Measurements from ENCODE around the gene GOLGA2. TPM values are rescaled to one million over a fixed set of nuclear protein-coding genes. Genes with fewer than 3 reads are reported as not detected.

GOLGA2 gene
- total and polyA plus RNA-seq, 2 of the 4 experiments (the other 2 are of a cell fraction), result 118 to 146 TPM

DNA sequence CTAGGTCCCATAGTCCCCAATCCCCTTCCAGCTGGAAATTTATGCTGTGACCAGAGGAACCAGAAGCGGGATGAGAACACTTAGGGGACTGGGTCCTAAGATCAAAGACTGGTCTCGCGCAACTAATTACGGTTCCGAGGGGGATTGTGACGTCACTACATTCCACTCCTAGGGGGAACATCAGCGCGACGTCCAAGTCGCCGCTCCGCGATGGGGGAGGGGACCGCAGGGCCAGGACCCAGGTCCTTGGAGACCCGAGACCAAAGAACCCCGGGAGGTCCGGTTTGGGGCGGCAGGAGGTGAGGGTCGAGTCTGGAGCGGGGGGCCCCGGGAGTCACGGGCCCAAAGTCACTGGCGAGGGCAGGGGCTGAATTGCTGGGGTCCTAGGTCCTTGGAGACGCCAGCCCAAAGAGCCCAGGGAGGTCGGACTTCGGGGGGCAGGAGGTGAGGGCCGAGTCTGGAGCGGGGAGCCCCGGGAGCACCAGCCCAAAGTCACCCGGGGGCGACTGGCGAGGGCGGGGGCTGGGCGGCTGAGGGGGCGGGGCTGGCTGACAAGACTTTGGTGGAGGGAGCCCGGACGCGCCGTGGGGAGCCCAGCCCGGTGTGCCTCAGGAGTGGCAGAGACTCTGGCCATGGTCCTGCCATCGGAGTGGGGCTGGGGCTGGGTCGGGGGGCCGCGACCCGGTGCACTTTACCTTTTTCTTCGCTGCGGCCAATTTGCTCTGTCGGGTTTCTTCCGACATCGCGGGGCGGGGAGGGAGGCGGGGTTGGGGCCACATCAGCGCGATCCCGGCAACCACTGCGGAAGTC is at the start of gene GOLGA2 (continued):
- TF ChIP-seq SMC3 (IDR thresholded peaks at IDR 0.05; ENCODE audit: low read depth, low read length) (no peak), CEBPB (IDR thresholded peaks at IDR 0.05; ENCODE audit: low read depth, low read length) (no peak), FOS (IDR thresholded peaks at IDR 0.05; ENCODE audit: low read depth, low read length) (no peak), CHD1 (IDR thresholded peaks at IDR 0.05; ENCODE audit: low read depth, low read length) (no peak; the same call in 1 of the 2 replicates), MXI1 (IDR thresholded peaks at IDR 0.05; ENCODE audit: borderline replicate concordance, low read depth, low read length) (0 out of 2 replicates have a peak, but pooled peaks have one; percentile 13)

DNA sequence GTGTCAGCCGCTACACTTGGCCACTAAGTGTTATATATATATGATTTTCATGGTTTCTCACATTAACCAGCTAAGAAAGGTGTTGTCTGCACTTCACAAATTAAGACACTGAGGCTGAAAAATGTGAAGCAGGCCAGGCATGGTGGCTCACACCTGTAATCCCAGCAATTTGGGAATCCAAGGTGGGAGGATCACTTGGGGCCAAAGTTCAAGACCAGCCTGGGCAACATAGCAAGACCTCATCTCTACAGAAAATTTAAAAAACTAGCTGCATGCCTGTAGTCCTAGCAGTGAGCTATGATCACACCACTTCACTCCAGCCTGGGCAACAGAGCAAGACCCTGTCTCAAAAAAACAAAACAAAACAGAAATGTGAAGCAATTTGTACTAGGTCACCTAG is 48.6 kb upstream of the GOLGA2 start:
- no peak overlapping the region for H3K14ac ChIP-seq (replicated peaks; ENCODE audit: low read depth, low read length)
- BruUV-seq (replicated peaks), result no TSS peak
- H3K27ac ChIP-seq (ENCODE audit: insufficient read depth, low read length), result no peak overlapping the region
- no peak overlapping the region for H2AFZ ChIP-seq (replicated peaks; ENCODE audit: low read length, poor library complexity)
- DNase-seq (no peak), ATAC-seq (ENCODE audit: low read depth) (no peak)
- H3K18ac ChIP-seq (ENCODE audit: low read depth, low read length), result no peak overlapping the region
- ChIA-PET CTCF (interaction anchor here (0.6 kb wide), 1 partner anchor 62 kb away, joined by 4 read pairs; no protein-coding TSS in a partner anchor), POLR2A (ENCODE audit: unreplicated experiment) (no interaction called here)
- H3K9me1 ChIP-seq (ENCODE audit: insufficient read depth, low read length), result peaks cover 7% of the 10 kb centered on the region
- peaks cover 42 to 63% of the 10 kb centered on the region in 2 experiments for H3K79me1 ChIP-seq (ENCODE audit: low read depth in 1 of 2, low read length in 2 of 2)
- H4K5ac ChIP-seq (ENCODE audit: low read depth, low read length), result no peak overlapping the region
- no peak overlapping the region for H4K91ac ChIP-seq (ENCODE audit: insufficient read depth, low read depth, low read length)
- in situ Hi-C loops (cut with MboI; ENCODE audit: low sequenced_read_pairs) (no loop called here), intact Hi-C loops (cut with micrococcal nuclease) (no loop called here), dilution Hi-C loops (cut with HindIII; ENCODE audit: low sequenced_read_pairs, unreplicated experiment) (no loop called here)
- H3K36me3 ChIP-seq (ENCODE audit: control insufficient read depth, insufficient read depth, low read length), result peaks cover 25% of the 10 kb centered on the region
- no peak overlapping the region for H3K9ac ChIP-seq (ENCODE audit: low read depth, low read length)
- H3K4ac ChIP-seq (ENCODE audit: low read depth, low read length), result no peak overlapping the region
- TF ChIP-seq RCOR1 (IDR thresholded peaks at IDR 0.05; ENCODE audit: insufficient replicate concordance, low read length) (no peak), POLR2A (IDR thresholded peaks at IDR 0.05; ENCODE audit: low read depth, low read length) (no peak), CHD1 (IDR thresholded peaks at IDR 0.05; ENCODE audit: low read depth, low read length) (no peak), FOS (IDR thresholded peaks at IDR 0.05; ENCODE audit: low read depth, low read length) (no peak), RAD21 (IDR thresholded peaks at IDR 0.05; ENCODE audit: low read length) (no peak)
- TF ChIP-seq, protein P1, sequence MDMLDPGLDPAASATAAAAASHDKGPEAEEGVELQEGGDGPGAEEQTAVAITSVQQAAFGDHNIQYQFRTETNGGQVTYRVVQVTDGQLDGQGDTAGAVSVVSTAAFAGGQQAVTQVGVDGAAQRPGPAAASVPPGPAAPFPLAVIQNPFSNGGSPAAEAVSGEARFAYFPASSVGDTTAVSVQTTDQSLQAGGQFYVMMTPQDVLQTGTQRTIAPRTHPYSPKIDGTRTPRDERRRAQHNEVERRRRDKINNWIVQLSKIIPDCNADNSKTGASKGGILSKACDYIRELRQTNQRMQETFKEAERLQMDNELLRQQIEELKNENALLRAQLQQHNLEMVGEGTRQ (IDR thresholded peaks at IDR 0.05; ENCODE audit: low read depth, low read length), result no peak
- no peak overlapping the region for H2BK120ac ChIP-seq (ENCODE audit: low read depth, low read length)
- no peak overlapping the region for H2AK5ac ChIP-seq (ENCODE audit: low read depth, low read length)
- H3K4me3 ChIP-seq (ENCODE audit: insufficient read depth, low read depth, low read length), result no peak overlapping the region
- no peak overlapping the region for H3K56ac ChIP-seq (ENCODE audit: extremely low read depth, insufficient read depth, low read length)
- H3K4me1 ChIP-seq (ENCODE audit: control insufficient read depth, insufficient read depth, low read length), result peaks cover 5% of the 10 kb centered on the region
- no peak overlapping the region for H2BK5ac ChIP-seq (ENCODE audit: low read depth, low read length, poor library complexity, severe bottlenecking)
- H2BK20ac ChIP-seq (ENCODE audit: low read depth, low read length), result no peak overlapping the region
- no peak overlapping the region for H4K8ac ChIP-seq (ENCODE audit: low read depth in 2 of 2, low read length in 2 of 2)
- H3K4me2 ChIP-seq (ENCODE audit: low read depth, low read length), result no peak overlapping the region
- H3K23ac ChIP-seq (ENCODE audit: low read depth, low read length), result no peak overlapping the region
- 0 out of 2 replicates have a peak, but pooled peaks cover 4% of the 10 kb centered on the region for H4K20me1 ChIP-seq (ENCODE audit: insufficient read depth, low read length)
- no CpG with 5 or more reads among the region's 1 CpG for WGBS, 2 experiments (ENCODE audit: extremely low coverage in 2 of 2, insufficient read length in 1 of 2)
- no peak overlapping the region for H2BK15ac ChIP-seq (ENCODE audit: low read depth, low read length)
- no peaks in the 10 kb centered on the region for H3K27me3 ChIP-seq (ENCODE audit: control insufficient read depth, insufficient read depth, low read length)
- H3K9me3 ChIP-seq (ENCODE audit: control insufficient read depth, insufficient read depth, low read length), result no peaks in the 10 kb centered on the region
- H2AK9ac ChIP-seq (replicated peaks; ENCODE audit: low read depth, low read length, poor library complexity), result peak overlapping the region; percentile 45
